Fibroblast of villous mesenchyme (primary cell): Measurements from ENCODE around the gene SENP7. TPM values are rescaled to one million over a fixed set of nuclear protein-coding genes. Genes with fewer than 3 reads are reported as not detected.

ENCODE experiments used
- DNase-seq: peaks from one replicate; pipeline ENCODE4 v3.0.0-alpha.2; 2010; ENCODE audit warnings: low read depth
- H3K4me3 ChIP-seq: 2 replicates; pipeline ENCODE4 v1.5.1; 2011; ENCODE audit warnings: low read depth, mild to moderate bottlenecking, low read length
- CTCF ChIP-seq: IDR thresholded peaks from 2 replicates; pipeline ENCODE4 v1.5.1; 2012; ENCODE audit warnings: low read depth, mild to moderate bottlenecking, low read length; ENCODE audit not compliant: insufficient read depth
- total RNA-seq: library from RNA; depleted of rRNA; stranded (reverse); fragments of >200 nt; gene quantifications from 2 replicates; pipeline ENCODE4 v1.2.3, GENCODE V29; 2012

SENP7 gene
- total RNA-seq, 1 donor, result 16.4 TPM

GRCh38 chr3:101388706-101389105 is 124.3 kb downstream of the SENP7 start:
- no peak for DNase-seq
- no peak overlapping the region for H3K4me3 ChIP-seq
- TF ChIP-seq CTCF, result no peak

- TF ChIP-seq CTCF, result no peak
- H3K4me3 ChIP-seq, result no peak overlapping the region
- no peak for DNase-seq
Observed at GRCh38 chr3:101387351-101387750, 125.7 kb downstream of the SENP7 start.

- TF ChIP-seq CTCF, result no peak
- no peak overlapping the region for H3K4me3 ChIP-seq
- no peak for DNase-seq
Observed at GRCh38 chr3:101384426-101384825, 128.6 kb downstream of the SENP7 start.

GRCh38 chr3:101383656-101384055 is 129.4 kb downstream of the SENP7 start:
- no peak for TF ChIP-seq CTCF
- no peak overlapping the region for H3K4me3 ChIP-seq

GRCh38 chr3:101383156-101383575 is 129.8 kb downstream of the SENP7 start:
- DNase-seq, result peak; percentile 66
- TF ChIP-seq CTCF, result no peak
- H3K4me3 ChIP-seq, result no peak overlapping the region

More at GRCh38 chr3:101383656-101384055, 129.4 kb downstream of the SENP7 start:
- no peak for DNase-seq

- TF ChIP-seq CTCF, result peak; percentile 51
- DNase-seq, result peak; percentile 62
- no peak overlapping the region for H3K4me3 ChIP-seq
Observed at GRCh38 chr3:101381809-101382208, 131.2 kb downstream of the SENP7 start.

- DNase-seq, result peak; percentile 8
- no peak for TF ChIP-seq CTCF
- H3K4me3 ChIP-seq, result no peak overlapping the region
Observed at GRCh38 chr3:101379658-101380376, 133.2 kb downstream of the SENP7 start.
